H1 (cell line): Measurements from ENCODE around the gene VIT. TPM values are rescaled to one million over a fixed set of nuclear protein-coding genes. Genes with fewer than 3 reads are reported as not detected.

Experiments
- CEBPB ChIP-seq: IDR thresholded peaks from 2 replicates; pipeline ENCODE4 v1.6.1; 2012; ENCODE audit warnings: low read depth, low read length
- FOSL1 ChIP-seq: IDR thresholded peaks from 2 replicates; pipeline ENCODE4 v1.6.1; 2011; ENCODE audit warnings: mild to moderate bottlenecking, low read depth, low read length, moderate library complexity; ENCODE audit not compliant: insufficient read depth
- GABPA ChIP-seq: IDR thresholded peaks from 2 replicates; pipeline ENCODE4 v1.6.1; 2011; ENCODE audit warnings: mild to moderate bottlenecking, low read length, moderate library complexity, borderline replicate concordance; ENCODE audit not compliant: insufficient read depth
- POU5F1 ChIP-seq: IDR thresholded peaks from 2 replicates; pipeline ENCODE4 v1.6.1; 2011; ENCODE audit warnings: low read depth, mild to moderate bottlenecking, low read length, moderate library complexity
- RFX5 ChIP-seq: IDR thresholded peaks from 2 replicates; pipeline ENCODE4 v1.6.1; 2011; ENCODE audit warnings: low read depth, low read length, improper control_type of control experiment, borderline replicate concordance
- RXRA ChIP-seq: IDR thresholded peaks from 2 replicates; pipeline ENCODE4 v1.6.1; 2011; ENCODE audit warnings: low read depth, mild to moderate bottlenecking, low read length, moderate library complexity; ENCODE audit not compliant: insufficient read depth
- TAF7 ChIP-seq: optimal IDR thresholded peaks from 2 replicates; pipeline ENCODE3; 2011; ENCODE audit warnings: low read depth, mild to moderate bottlenecking, inconsistent platforms, low read length, moderate library complexity, borderline replicate concordance
- TCF12 ChIP-seq: IDR thresholded peaks from 2 replicates; pipeline ENCODE4 v1.6.1; 2011; ENCODE audit warnings: low read depth, mild to moderate bottlenecking, low read length
- polyA plus RNA-seq, 7 experiments: library from polyadenylated mRNA; depleted of rRNA in 3 of 7; stranded (reverse) in 5 of 7; unstranded in 2 of 7; fragments of >200 nt in 5 of 7; fragments of 200-250 nt in 2 of 7; gene quantifications; 1 replicate in 5 of 7; 2 replicates in 1 of 7; 4 replicates in 1 of 7; pipeline versions ENCODE4 v1.2.1 to v1.2.3, GENCODE V29; 2011 to 2013; ENCODE audit warnings: missing spikeins in 2 of 7, mixed read lengths in 2 of 7
- total RNA-seq: library from RNA; stranded (reverse); fragmentation: NEBNext Ultra II Directional; extraction: Animal tissue kit (Norgen Biotek cat#: 25700); gene quantifications from 2 replicates; pipeline ENCODE4 v1.2.1, GENCODE V29; 2021
- TF ChIP-seq, protein P1 (sequence below): fragments of 300-600 bp; sonication (generic); IDR thresholded peaks from 2 replicates; pipeline ENCODE4 v1.7.1; 2012; ENCODE audit warnings: low read length, moderate library complexity, mild to moderate bottlenecking, inconsistent platforms; ENCODE audit not compliant: insufficient replicate concordance

Gene VIT
- total and polyA plus RNA-seq, 2 of the 8 experiments (the other 6 are each of a cell fraction or from before 2014, with no cell fraction given): 0.03 TPM; not detected in 1

DNA sequence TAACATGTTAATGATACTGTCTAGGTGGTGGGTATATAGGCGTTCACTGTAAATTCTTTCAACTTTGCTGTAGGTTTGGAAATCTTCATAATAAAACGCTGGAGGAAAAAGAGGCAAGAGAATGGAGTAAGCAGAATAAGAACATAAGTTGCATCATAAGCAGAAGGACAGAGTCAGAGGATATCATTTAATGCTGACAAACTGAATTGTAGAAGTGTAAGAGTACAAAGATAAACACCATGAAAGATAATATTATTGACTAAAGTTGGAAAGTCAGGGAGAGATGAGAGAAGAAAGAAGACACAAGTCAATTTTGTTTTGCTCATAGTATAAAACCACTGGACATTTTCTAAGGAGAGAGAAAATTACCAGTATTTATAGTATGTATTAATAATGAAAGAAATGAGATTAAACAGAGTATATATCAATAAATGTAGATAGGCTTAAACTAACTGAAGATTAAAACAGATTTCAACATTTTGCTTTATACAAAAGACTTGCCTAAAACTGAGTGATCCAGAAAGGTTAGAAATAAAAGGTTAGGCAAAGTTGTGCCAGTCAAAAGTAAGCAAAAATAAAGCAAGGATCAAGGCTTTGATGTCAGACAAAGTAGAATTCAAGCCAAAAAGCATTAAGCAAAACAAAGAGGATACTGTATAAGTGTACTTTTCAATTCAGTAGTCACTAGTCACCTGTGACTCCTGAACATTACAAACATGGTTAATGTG, 42.4 kb upstream of the VIT start (continued):
- TF ChIP-seq, protein P1, sequence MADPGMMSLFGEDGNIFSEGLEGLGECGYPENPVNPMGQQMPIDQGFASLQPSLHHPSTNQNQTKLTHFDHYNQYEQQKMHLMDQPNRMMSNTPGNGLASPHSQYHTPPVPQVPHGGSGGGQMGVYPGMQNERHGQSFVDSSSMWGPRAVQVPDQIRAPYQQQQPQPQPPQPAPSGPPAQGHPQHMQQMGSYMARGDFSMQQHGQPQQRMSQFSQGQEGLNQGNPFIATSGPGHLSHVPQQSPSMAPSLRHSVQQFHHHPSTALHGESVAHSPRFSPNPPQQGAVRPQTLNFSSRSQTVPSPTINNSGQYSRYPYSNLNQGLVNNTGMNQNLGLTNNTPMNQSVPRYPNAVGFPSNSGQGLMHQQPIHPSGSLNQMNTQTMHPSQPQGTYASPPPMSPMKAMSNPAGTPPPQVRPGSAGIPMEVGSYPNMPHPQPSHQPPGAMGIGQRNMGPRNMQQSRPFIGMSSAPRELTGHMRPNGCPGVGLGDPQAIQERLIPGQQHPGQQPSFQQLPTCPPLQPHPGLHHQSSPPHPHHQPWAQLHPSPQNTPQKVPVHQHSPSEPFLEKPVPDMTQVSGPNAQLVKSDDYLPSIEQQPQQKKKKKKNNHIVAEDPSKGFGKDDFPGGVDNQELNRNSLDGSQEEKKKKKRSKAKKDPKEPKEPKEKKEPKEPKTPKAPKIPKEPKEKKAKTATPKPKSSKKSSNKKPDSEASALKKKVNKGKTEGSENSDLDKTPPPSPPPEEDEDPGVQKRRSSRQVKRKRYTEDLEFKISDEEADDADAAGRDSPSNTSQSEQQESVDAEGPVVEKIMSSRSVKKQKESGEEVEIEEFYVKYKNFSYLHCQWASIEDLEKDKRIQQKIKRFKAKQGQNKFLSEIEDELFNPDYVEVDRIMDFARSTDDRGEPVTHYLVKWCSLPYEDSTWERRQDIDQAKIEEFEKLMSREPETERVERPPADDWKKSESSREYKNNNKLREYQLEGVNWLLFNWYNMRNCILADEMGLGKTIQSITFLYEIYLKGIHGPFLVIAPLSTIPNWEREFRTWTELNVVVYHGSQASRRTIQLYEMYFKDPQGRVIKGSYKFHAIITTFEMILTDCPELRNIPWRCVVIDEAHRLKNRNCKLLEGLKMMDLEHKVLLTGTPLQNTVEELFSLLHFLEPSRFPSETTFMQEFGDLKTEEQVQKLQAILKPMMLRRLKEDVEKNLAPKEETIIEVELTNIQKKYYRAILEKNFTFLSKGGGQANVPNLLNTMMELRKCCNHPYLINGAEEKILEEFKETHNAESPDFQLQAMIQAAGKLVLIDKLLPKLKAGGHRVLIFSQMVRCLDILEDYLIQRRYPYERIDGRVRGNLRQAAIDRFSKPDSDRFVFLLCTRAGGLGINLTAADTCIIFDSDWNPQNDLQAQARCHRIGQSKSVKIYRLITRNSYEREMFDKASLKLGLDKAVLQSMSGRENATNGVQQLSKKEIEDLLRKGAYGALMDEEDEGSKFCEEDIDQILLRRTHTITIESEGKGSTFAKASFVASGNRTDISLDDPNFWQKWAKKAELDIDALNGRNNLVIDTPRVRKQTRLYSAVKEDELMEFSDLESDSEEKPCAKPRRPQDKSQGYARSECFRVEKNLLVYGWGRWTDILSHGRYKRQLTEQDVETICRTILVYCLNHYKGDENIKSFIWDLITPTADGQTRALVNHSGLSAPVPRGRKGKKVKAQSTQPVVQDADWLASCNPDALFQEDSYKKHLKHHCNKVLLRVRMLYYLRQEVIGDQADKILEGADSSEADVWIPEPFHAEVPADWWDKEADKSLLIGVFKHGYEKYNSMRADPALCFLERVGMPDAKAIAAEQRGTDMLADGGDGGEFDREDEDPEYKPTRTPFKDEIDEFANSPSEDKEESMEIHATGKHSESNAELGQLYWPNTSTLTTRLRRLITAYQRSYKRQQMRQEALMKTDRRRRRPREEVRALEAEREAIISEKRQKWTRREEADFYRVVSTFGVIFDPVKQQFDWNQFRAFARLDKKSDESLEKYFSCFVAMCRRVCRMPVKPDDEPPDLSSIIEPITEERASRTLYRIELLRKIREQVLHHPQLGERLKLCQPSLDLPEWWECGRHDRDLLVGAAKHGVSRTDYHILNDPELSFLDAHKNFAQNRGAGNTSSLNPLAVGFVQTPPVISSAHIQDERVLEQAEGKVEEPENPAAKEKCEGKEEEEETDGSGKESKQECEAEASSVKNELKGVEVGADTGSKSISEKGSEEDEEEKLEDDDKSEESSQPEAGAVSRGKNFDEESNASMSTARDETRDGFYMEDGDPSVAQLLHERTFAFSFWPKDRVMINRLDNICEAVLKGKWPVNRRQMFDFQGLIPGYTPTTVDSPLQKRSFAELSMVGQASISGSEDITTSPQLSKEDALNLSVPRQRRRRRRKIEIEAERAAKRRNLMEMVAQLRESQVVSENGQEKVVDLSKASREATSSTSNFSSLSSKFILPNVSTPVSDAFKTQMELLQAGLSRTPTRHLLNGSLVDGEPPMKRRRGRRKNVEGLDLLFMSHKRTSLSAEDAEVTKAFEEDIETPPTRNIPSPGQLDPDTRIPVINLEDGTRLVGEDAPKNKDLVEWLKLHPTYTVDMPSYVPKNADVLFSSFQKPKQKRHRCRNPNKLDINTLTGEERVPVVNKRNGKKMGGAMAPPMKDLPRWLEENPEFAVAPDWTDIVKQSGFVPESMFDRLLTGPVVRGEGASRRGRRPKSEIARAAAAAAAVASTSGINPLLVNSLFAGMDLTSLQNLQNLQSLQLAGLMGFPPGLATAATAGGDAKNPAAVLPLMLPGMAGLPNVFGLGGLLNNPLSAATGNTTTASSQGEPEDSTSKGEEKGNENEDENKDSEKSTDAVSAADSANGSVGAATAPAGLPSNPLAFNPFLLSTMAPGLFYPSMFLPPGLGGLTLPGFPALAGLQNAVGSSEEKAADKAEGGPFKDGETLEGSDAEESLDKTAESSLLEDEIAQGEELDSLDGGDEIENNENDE: no peak
- no peak for TF ChIP-seq POU5F1
- no peak for TF ChIP-seq RXRA
- TF ChIP-seq CEBPB: no peak
- TF ChIP-seq FOSL1: no peak
- no peak for TF ChIP-seq GABPA
- TF ChIP-seq TCF12: no peak
- no peak for TF ChIP-seq RFX5
- no peak for TF ChIP-seq TAF7
